K562 (cell line): ENCODE measurements around the gene RNF166. TPM values are rescaled to one million over a fixed set of nuclear protein-coding genes. Genes with fewer than 3 reads are reported as not detected.

Experiments
- BCOR ChIP-seq: fragments of 450-650 bp; IDR thresholded peaks from 2 replicates; pipeline ENCODE4 v1.6.1; 2016
- CBX5 ChIP-seq: IDR thresholded peaks from 2 replicates; pipeline ENCODE4 v1.6.1; 2014; ENCODE audit warnings: low read depth, borderline replicate concordance
- CHD1 ChIP-seq: fragments of 200-600 bp; sonication (generic); IDR thresholded peaks from one replicate; pipeline ENCODE4 v1.6.1; 2012; ENCODE audit warnings: mild to moderate bottlenecking, moderate library complexity, low read length, inconsistent platforms
- DACH1 ChIP-seq: fragments of 450-650 bp; IDR thresholded peaks from 2 replicates; pipeline ENCODE4 v1.6.1; 2018; ENCODE audit not compliant: partially characterized antibody
- ELF1 ChIP-seq: fragments of 200-800 bp; sonication (Bioruptor generic); IDR thresholded peaks from 2 replicates; pipeline ENCODE4 v1.6.1; 2016; ENCODE audit warnings: missing genetic modification characterization, missing compliant biosample characterization
- EWSR1 ChIP-seq: fragments of 450-650 bp; IDR thresholded peaks from 2 replicates; pipeline ENCODE4 v1.6.1; 2018; ENCODE audit warnings: borderline replicate concordance, mild to moderate bottlenecking, low read depth, moderate library complexity; ENCODE audit not compliant: partially characterized antibody
- FOXP1 ChIP-seq: sonication (generic); formaldehyde crosslinking; IDR thresholded peaks from 2 replicates; pipeline ENCODE4 v1.8.0; 2022; ENCODE audit warnings: mild to moderate bottlenecking, missing genetic modification reagents
- HMGN3 ChIP-seq: IDR thresholded peaks from 2 replicates; pipeline ENCODE4 v1.6.1; 2011; ENCODE audit warnings: borderline replicate concordance, low read depth, mild to moderate bottlenecking, mixed read lengths, low read length; ENCODE audit not compliant: insufficient read length; ENCODE audit errors: extremely low read depth
- HNRNPH1 ChIP-seq: fragments of 200-400 bp; formaldehyde crosslinking; optimal IDR thresholded peaks from 2 replicates; pipeline ENCODE3; 2017; ENCODE audit warnings: low read depth, mild to moderate bottlenecking, low read length, moderate library complexity
- NR2C1 ChIP-seq, 2 experiments: fragments of 450-650 bp; IDR thresholded peaks; 2 replicates each; pipeline ENCODE4 v1.6.1; 2017; ENCODE audit warnings: mild to moderate bottlenecking in 2 of 2, antibody characterized with exemption in 1 of 2, inconsistent platforms in 1 of 2, missing compliant biosample characterization in 1 of 2, missing genetic modification characterization in 1 of 2
- RBM14 ChIP-seq: fragments of 200-400 bp; formaldehyde crosslinking; IDR thresholded peaks from 2 replicates; pipeline ENCODE4 v1.6.1; 2018; ENCODE audit warnings: low read depth, mild to moderate bottlenecking, low read length, moderate library complexity, borderline replicate concordance; ENCODE audit not compliant: insufficient read depth
- SMAD4 ChIP-seq: fragments of 250-450 bp; sonication (Bioruptor Pico); conservative IDR thresholded peaks from 2 replicates; pipeline ENCODE4 v1.8.0; 2021; ENCODE audit warnings: inconsistent platforms, mild to moderate bottlenecking, moderate library complexity
- ZNF165 ChIP-seq: fragments of 250-450 bp; sonication (Bioruptor Pico); IDR thresholded peaks from 2 replicates; pipeline ENCODE4 v1.4.0; 2020; ENCODE audit warnings: borderline replicate concordance
- polyA plus RNA-seq, 8 experiments: library from polyadenylated mRNA; depleted of rRNA in 4 of 8; stranded (reverse) in 5 of 8; unstranded in 3 of 8; fragments of >200 nt; fragmentation: Nextera tagmentation in 2 of 8; fragmentation: Illumina TruSeq in 1 of 8; extraction: Ambion mirVana in 2 of 8; extraction: Trizol in 1 of 8; gene quantifications; 2 replicates each; pipeline versions ENCODE4 v1.2.1 to v1.2.3, GENCODE V29; 2011 to 2014; ENCODE audit warnings: inconsistent platforms in 1 of 8, missing spikeins in 1 of 8
- total RNA-seq, 7 experiments: library from RNA; depleted of rRNA in 6 of 7; stranded (reverse); fragments of >200 nt in 6 of 7; fragmentation: Illumina TruSeq in 2 of 7; extraction: Trizol in 2 of 7; gene quantifications; 2 replicates each; pipeline versions ENCODE4 v1.2.1 to v1.2.3, GENCODE V29; 2011 to 2021; ENCODE audit warnings: low replicate concordance in 1 of 7
- TF ChIP-seq, protein P1 (sequence below), 3 experiments: fragments of 200-800 bp in 1 of 3; fragments of 250-450 bp in 1 of 3; fragments of 450-650 bp in 1 of 3; sonication (Bioruptor Pico) in 1 of 3; sonication (Bioruptor generic) in 1 of 3; formaldehyde crosslinking in 1 of 3; IDR thresholded peaks; 2 replicates each; pipeline versions ENCODE4 v1.6.1 to v1.8.0; 2016 to 2022; ENCODE audit warnings: mild to moderate bottlenecking in 2 of 3, missing genetic modification characterization in 2 of 3, missing compliant biosample characterization in 1 of 3, moderate library complexity in 1 of 3
- TF ChIP-seq, protein P2 (sequence below): fragments of 450-650 bp; formaldehyde crosslinking; IDR thresholded peaks from 2 replicates; pipeline ENCODE4 v1.4.0; 2020; ENCODE audit warnings: mild to moderate bottlenecking, mixed read lengths
- TF ChIP-seq, protein P3 (sequence below): conservative IDR thresholded peaks from 2 replicates; pipeline ENCODE4 v1.6.1; 2011; ENCODE audit warnings: low read depth, mild to moderate bottlenecking, low read length; ENCODE audit not compliant: control insufficient read depth
- TF ChIP-seq, protein P4 (sequence below): sonication (generic); formaldehyde crosslinking; IDR thresholded peaks from 2 replicates; pipeline ENCODE4 v1.8.0; 2022; ENCODE audit warnings: mild to moderate bottlenecking, missing genetic modification reagents

The RNF166 gene
- total and polyA plus RNA-seq, 9 of the 15 experiments (the other 6 are each of a cell fraction or from before 2014, with no cell fraction given), result 0.56 to 60.3 (median 19.5) TPM

DNA sequence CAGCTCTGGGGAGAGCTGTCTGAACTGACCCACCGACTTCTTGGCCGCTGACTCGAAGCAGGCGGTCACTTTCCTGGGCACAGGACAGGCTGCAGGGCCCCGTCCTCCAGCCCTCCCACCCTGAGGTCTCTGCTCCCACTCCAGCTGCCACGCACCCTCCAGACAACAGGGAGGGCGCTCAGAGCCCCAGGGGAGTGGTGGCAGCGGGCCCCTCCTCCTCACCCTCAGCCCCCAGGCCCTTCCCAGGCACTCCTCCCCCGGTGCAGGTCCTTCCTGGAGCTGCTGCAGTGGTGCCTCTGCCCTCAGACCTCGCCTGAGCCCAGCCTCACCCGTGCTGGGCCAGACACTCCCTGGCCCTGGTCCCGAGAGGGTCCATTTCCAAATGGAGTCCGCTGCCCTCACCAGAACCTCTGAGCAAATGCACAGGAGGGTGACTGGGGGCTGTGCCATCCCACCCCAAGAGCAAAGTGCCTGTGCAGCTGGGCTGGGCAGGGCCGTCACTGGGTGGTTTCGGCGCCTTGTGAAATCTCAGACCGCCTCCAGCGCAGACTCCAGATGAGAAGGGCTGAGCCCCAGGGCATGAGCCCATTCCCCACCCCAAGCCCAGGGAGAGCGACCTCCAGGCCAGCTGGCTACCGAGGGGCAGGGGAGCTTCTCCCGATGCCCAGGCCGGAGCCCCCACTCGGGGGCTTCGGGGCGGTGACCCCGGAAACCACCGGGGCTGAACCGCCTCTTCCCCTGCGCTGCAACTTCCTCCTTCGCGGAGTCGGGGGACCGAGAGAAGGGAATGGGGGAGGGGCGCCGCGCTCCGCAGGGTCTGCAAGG is 56.1 kb downstream of the RNF166 start (continued):
- TF ChIP-seq, protein P1, sequence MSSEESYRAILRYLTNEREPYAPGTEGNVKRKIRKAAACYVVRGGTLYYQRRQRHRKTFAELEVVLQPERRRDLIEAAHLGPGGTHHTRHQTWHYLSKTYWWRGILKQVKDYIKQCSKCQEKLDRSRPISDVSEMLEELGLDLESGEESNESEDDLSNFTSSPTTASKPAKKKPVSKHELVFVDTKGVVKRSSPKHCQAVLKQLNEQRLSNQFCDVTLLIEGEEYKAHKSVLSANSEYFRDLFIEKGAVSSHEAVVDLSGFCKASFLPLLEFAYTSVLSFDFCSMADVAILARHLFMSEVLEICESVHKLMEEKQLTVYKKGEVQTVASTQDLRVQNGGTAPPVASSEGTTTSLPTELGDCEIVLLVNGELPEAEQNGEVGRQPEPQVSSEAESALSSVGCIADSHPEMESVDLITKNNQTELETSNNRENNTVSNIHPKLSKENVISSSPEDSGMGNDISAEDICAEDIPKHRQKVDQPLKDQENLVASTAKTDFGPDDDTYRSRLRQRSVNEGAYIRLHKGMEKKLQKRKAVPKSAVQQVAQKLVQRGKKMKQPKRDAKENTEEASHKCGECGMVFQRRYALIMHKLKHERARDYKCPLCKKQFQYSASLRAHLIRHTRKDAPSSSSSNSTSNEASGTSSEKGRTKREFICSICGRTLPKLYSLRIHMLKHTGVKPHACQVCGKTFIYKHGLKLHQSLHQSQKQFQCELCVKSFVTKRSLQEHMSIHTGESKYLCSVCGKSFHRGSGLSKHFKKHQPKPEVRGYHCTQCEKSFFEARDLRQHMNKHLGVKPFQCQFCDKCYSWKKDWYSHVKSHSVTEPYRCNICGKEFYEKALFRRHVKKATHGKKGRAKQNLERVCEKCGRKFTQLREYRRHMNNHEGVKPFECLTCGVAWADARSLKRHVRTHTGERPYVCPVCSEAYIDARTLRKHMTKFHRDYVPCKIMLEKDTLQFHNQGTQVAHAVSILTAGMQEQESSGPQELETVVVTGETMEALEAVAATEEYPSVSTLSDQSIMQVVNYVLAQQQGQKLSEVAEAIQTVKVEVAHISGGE (CRISPR knock-in tag; IDR thresholded peaks at IDR 0.05), result no peak
- peak; percentile 64 for TF ChIP-seq CHD1
- peak; percentile 48 for TF ChIP-seq HMGN3
- 0 out of 2 replicates have a peak, but pooled peaks have one; percentile 51 for TF ChIP-seq ZNF165
- no peak for TF ChIP-seq DACH1
- TF ChIP-seq, protein P2, sequence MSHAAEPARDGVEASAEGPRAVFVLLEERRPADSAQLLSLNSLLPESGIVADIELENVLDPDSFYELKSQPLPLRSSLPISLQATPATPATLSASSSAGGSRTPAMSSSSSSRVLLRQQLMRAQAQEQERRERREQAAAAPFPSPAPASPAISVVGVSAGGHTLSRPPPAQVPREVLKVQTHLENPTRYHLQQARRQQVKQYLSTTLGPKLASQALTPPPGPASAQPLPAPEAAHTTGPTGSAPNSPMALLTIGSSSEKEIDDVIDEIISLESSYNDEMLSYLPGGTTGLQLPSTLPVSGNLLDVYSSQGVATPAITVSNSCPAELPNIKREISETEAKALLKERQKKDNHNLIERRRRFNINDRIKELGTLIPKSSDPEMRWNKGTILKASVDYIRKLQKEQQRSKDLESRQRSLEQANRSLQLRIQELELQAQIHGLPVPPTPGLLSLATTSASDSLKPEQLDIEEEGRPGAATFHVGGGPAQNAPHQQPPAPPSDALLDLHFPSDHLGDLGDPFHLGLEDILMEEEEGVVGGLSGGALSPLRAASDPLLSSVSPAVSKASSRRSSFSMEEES (CRISPR knock-in tag), result no peak
- TF ChIP-seq RBM14, result 0 out of 2 replicates have a peak, but pooled peaks have one; percentile 80
- TF ChIP-seq CBX5, result no peak
- TF ChIP-seq, protein P3, sequence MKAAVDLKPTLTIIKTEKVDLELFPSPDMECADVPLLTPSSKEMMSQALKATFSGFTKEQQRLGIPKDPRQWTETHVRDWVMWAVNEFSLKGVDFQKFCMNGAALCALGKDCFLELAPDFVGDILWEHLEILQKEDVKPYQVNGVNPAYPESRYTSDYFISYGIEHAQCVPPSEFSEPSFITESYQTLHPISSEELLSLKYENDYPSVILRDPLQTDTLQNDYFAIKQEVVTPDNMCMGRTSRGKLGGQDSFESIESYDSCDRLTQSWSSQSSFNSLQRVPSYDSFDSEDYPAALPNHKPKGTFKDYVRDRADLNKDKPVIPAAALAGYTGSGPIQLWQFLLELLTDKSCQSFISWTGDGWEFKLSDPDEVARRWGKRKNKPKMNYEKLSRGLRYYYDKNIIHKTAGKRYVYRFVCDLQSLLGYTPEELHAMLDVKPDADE, result peak; percentile 58; the same call in 1 of the 2 replicates
- no peak for TF ChIP-seq EWSR1
- TF ChIP-seq BCOR, result 0 out of 2 replicates have a peak, but pooled peaks have one; percentile 17
- TF ChIP-seq FOXP1 (CRISPR knock-in tag), result no peak
- 0 out of 2 replicates have a peak, but pooled peaks have one; percentile 29 for TF ChIP-seq SMAD4 (CRISPR knock-in tag)
- TF ChIP-seq HNRNPH1, result no peak
- no peak for TF ChIP-seq NR2C1 (IDR thresholded peaks at IDR 0.05)
- TF ChIP-seq NR2C1 (tag; IDR thresholded peaks at IDR 0.05), result no peak
- TF ChIP-seq, protein P4, sequence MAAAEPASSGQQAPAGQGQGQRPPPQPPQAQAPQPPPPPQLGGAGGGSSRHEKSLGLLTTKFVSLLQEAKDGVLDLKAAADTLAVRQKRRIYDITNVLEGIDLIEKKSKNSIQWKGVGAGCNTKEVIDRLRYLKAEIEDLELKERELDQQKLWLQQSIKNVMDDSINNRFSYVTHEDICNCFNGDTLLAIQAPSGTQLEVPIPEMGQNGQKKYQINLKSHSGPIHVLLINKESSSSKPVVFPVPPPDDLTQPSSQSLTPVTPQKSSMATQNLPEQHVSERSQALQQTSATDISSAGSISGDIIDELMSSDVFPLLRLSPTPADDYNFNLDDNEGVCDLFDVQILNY (CRISPR knock-in tag), result 0 out of 2 replicates have a peak, but pooled peaks have one; percentile 0
- TF ChIP-seq ELF1 (tag), result peak; percentile 59
